GM21786 (cell line): ENCODE data around the gene C11orf87.

Experiments
- ATAC-seq: cut with Tn5 transposase; IDR thresholded peaks from one replicate; pipeline ENCODE4 v1.9.1; 2021; ENCODE audit not compliant: unreplicated experiment

Gene C11orf87

DNA sequence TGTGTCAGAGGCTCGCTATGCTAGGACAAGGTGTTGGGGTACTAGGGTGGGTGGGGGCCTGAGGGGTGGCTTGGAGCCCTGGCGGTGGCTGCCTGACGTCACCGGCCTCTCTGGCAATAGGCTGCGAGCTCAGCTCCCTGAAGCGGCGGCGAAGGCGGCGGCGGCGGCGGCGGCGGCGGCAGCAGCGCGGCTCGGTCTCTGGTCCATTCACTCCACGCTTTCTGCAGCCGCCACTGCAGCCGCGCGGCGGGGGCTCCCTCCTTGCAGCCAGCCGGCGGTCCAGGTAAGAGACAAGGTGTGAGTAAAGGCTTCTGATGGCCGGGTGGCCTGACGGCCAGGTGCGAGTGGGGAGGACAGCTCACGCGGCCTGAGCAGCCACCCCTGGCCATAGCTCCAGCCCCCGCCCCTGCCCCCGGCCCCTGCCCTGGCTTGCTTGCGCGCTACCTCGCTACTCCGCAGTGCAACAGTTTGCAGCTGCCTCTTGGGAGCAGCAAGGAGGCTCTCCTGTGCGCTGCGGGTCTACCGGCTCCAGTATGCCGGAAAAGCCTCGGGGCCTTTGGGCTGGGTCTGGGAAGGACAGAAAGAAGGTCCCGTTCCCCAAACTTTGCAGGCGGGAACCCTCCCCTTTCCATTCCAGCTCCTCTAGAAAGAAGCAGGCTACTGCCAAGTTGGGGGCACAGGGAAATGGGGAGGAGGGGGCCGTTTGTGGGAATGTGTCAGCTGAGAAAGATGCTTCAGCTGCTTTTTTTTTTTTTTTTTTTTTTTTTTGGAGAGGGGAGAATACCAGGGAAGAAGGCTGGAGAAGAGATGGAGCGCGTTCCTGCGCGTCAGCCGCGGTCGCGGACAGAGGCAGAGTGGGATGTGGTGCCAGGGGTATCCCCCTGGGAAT, at the start of gene C11orf87:
Gene C11orf87, plus strand, starts transcription at position 210 of the 889 bp plus-strand sequence. CDS start 1,444 bp downstream, outside the sequence.
- ATAC-seq = no peak

- ATAC-seq = no peak
These were observed 48.0 kb upstream of the C11orf87 start for GRCh38 chr11:109374032-109374431.

- ATAC-seq = no peak
These were observed 47.5 kb upstream of the C11orf87 start for GRCh38 chr11:109374441-109374840.

DNA sequence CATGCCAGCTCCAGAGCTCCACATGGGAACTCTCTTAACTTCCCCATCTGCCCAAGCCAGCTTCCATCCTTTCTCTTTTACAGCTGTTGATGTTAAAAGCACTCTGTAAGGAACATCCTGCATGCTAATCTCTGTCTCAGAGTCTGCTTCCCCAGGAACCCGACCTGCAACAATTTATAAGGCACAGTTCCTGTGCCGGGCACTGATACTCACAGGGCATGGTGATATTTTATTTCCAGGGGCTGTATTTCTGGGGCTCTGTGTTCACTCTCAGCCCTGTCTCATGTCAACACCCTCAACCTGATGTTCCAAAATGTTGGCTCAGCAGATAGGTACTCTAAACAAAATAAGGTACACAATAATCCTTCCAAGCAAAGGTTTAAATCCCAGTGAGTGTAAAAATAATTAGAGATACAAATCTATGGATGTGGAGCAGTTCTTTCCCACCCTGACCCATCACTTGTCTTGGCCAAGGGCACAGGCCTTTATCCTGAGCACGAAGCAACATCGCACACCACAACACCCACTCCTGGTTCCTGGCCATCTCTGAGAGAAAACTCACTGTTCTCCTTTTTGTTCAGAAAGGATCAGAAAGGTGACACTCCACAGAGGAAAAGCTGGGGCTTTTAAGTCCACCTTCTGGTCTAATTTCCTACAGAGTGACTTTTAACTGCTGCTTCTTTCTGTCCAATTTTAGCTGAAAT, 44.8 kb upstream of the C11orf87 start:
- no peak for ATAC-seq

DNA sequence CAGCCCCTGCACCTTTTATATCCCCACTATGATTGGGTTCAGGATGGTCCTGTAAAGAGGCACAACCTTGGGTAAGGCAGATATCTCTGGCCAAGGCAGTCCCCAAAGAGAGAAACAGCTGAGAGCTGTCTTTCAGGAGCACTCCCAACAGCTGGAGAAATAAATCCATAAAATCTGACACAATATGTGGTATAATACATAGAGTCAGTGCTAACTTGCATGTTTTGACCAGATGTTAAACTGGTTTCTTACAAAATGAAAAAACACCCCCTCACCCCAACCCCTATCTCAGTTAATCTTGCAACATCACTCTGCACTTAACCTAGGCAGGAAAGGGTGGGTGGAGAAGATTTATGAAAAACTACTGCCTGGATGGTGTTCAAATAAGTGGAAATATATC, 44.0 kb upstream of the C11orf87 start:
- ATAC-seq = no peak

DNA sequence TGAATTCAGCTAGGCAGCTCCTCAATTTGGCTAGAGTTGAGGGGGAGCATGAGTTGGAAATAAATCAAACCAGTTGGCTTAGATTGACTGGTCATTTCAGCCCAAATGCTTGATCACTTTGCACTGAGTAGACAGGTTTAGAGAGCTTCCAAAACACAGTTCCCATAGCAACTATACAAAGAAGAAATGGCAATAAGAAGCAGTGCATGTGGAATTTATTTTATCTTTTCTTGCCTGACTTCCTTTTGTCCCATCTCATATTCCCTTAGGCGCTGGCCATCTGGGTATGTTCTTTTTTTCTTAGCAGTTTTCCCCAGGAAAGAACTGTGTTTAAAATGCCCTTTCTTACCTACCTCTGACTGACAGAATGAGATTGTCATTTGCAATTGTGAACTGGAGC, 38.7 kb upstream of the C11orf87 start:
- ATAC-seq = no peak

DNA sequence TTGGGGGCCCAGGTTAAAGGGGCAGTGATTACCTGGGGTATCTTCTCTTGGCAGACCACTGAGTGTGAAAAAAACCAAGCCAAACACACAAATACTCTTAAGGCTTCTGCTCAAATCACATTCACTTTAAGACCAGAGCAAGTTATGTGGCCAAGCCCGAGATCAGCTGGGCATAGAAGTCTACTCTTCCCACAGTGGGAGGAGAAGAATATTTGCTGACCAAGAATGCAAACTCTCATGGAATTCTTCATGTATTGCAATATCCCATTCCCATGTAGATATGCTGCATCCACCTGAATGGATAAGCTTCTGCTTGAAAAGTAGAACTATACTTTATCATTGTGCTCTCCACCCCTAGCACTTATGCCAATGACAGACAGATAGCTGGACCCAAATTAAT, 37.1 kb upstream of the C11orf87 start:
- ATAC-seq = no peak

GRCh38 chr11:109388982-109389381, 33.0 kb upstream of the C11orf87 start:
- no peak for ATAC-seq

DNA sequence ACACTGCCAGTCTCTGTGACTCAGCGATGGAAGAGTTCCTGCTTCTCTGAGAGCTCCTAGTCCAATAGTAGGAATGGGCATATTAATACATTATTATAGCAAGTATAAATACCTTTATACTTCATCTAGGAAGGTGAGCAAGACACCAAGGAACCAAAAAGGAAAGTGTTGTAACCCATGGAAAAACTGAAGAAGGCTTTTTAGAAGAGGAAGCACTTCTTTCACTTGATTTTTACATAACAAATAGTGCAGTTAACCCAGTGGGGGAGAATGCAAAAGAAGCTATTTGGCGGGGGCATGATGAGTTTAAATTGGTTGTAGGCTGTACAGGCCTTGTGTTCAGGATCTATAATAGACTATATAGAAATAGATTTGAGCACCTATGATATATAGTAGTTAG, 31.2 kb upstream of the C11orf87 start:
- ATAC-seq = no peak

- ATAC-seq = no peak
These were observed 20.4 kb upstream of the C11orf87 start for GRCh38 chr11:109401545-109401944.

DNA sequence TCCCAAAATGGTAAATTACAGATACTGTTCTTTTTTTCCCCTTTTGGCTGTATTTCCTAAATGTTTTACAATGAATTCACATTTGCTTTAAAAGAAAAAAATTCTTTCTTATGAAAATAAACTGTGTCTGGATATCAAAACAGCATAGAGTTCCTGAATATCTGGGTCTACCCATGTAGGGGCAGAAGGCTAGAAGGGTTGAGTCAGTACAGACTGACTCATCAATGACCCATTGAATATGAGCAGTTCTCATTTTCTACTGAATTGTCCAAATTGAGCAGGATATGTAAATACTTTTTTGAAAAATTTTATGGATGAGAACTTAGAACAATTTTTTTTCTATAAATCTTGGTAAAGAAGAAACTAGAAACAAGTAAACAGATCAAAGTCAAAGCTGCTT, 16.3 kb upstream of the C11orf87 start:
- no peak for ATAC-seq

DNA sequence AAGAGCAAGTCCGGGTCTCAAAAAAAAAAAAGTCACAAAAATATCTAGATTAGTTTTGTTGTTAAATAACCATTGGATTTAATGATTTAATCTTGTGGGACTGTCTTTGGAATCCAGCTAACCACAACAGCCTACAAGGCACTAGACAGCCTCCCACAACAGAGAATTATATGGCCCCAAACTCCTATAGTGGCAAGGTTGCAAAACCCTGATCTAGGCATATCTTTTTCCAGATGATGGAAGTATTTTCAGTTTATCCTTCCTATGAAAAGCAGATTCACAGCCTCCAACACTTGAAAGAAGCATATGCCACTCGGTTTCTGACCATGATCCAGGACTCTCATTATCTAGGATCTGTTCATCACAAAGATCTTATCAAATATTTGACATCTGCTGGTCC, 5.4 kb upstream of the C11orf87 start:
- no peak for ATAC-seq

DNA sequence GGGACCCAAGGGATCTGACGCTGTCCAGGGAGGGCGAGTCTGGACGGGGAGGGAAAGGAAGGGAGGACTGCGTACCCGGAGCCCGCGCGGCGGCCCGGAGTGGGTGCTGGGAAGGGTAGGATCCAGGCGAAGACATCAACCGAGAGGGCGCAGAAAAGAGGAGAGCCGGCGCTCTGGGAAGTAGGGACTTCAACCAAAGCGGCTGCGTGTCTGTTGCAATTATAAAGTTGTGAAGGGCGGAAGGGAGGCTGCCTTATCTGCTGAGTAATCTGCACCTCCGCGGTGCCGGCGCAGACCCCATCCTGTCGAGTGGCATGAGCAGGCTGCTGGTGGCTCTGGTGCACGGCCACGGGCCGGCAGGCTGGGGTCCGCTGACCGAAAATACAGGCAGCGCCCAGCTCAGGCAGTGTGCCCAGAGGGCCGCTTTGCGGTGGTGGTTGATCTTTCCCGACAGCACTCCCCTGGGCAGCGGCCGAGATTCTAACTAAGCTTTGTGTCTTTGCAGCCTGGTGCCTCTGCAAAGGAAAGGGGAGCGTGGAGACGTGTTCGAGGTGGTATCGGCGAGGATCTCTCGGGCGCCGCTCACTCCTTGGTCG, 978 bp downstream of the C11orf87 start:
- ATAC-seq = no peak

DNA sequence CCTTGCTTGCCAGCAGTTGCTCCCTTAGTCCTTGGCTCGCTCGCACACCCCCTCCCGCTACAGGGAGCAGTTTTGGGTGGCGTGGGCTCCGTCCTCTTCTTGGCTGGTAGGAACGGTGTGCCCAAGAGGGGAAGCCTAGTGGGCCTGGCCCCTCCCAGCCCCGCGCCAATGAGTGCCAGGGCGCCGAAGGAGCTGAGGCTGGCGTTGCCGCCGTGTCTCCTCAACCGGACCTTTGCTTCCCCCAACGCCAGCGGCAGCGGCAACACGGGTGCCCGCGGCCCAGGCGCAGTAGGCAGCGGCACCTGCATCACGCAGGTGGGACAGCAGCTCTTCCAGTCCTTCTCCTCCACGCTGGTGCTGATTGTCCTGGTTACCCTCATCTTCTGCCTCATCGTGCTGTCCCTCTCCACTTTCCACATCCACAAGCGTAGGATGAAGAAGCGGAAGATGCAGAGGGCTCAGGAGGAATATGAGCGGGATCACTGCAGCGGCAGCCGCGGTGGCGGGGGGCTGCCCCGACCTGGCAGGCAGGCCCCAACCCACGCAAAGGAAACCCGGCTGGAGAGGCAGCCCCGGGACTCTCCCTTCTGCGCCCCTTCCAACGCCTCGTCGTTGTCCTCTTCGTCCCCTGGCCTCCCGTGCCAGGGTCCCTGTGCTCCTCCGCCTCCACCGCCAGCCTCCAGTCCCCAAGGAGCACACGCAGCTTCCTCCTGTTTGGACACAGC, 1.6 kb downstream of the C11orf87 start:
- no peak for ATAC-seq

GRCh38 chr11:109424901-109425300, 2.9 kb downstream of the C11orf87 start:
- no peak for ATAC-seq

GRCh38 chr11:109425554-109425953, 3.6 kb downstream of the C11orf87 start:
- no peak for ATAC-seq

GRCh38 chr11:109426442-109427240, 4.7 kb downstream of the C11orf87 start:
- no peak for ATAC-seq

DNA sequence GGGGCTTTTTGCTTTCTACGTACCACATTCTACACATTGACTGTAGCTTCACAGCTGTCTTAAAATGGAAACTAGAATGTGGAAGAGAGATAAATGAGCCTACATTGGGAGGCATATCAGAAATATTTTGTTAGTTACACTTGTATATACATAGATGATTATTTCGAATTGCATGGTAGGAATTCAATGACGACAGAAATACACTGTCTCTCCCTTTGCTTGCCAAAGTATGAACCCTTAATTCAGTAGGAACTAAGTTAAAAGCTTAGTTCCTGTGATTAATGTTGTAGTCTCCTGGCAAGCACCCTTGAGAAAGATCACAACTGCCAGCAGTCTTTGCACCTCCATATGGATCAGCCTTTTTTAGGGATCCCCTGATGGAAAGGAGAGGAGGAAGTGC, 10.1 kb downstream of the C11orf87 start:
- no peak for ATAC-seq

GRCh38 chr11:109433753-109434256, 11.8 kb downstream of the C11orf87 start:
- ATAC-seq = no peak

GRCh38 chr11:109435121-109435742, 13.2 kb downstream of the C11orf87 start:
- no peak for ATAC-seq
